Uterine smooth muscle cell (primary cell): ENCODE data around the gene GGPS1. TPM values are rescaled to one million over a fixed set of nuclear protein-coding genes. Genes with fewer than 3 reads are reported as not detected.

Experiments
- total RNA-seq: library from RNA; depleted of rRNA; stranded (reverse); fragments of >200 nt; gene quantifications from 2 replicates; pipeline ENCODE4 v1.2.3, GENCODE V29; 2014

GGPS1 gene
- total RNA-seq: 20.3 and 26.4 TPM in 2 replicates

DNA sequence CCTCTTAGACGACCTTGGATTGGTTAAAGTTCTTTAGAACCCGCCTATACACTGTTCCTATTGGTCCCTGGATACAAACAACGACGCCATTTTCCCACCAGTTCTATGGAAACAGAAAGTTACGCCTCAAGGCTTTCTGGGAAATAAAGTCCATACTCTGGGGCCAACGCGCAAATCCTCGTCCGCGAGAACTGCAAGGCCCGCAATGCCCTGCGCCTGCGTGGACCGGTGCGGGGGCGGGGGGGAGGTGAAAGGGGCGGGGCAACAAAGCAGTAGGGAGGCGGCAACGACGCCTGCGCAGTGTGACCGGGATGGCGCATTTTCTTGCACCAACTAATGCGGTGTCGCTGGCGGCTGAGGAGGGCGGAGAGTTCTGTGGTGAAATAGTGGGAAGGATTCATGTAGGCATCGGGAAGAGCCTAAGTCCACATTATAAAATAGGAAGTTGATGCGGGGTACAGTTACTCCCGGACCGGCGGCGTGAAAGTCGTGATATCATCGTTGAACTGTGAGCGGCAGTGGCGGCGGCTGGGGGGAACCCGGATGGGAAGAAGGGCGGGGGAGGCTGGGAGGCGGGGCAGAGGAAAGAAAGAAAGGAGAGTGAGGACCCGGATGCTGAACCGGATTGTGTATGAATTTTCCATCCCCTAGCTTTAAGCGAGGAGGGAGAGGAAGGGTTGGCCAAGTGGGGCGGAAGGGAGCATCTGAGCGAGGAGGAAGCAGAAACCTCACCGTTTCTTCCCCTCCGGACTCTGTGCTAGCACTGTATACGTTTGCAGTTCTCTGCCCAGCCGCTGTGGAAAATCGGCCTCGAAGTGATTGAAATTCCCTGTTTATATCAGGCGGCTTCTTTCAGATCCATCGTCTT lies at the start of gene GGPS1:
GGPS1 (plus strand) TSS at position 300 of the 868 bp plus-strand sequence. CDS start 6,695 bp downstream, outside the sequence.

GRCh38 chr1:235327559-235328270 lies 655 bp upstream of the GGPS1 start, which contains the start of gene ARID4B:
TSS of gene ARID4B (minus strand) at chr1:235328179. CDS start at chr1:235326919, 1,260 bp downstream.

DNA sequence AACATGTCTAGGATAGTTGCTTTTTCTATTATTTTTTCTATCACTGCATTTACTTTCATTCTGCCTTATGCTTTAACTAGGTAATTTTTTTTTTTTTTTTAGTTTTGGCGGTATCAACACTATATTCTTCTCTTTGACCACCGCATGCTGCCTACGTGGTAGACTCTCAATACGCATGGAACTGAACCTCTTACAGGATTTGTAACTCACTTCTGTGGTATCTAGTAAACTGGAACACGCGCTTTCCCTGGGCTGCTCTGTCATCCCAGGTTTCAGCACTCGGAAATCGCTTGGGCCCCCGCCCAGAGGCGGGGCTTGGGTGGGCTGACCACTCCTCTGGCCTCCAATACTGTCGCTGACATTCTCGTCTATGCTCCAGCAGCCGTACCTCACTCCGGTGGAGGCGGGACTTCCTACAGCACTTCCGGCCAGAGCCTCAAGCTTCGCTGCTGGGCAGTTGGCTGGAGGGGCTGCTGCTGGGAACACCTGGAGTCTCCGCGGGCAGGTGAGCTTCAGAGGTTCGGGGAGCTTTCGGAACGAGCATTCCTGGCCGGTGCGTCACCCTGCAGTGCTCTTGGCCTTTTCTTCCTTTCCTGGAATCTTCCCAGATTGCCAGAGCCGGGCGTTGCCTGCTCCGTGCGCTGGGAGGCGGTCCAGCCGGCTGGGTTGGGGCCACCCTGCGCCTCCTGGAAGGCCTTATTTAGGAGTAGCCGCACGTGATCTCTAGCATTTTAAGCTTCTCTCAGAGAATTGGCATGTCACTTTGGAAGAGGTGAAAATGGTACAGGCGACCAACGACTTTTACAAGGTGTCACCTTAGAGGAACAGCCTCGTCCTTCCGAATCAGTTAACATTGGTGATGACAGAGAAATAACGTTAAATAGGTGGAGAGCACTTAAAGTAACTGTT lies 38.9 kb downstream of the GGPS1 start, which contains the start of gene TBCE:
TBCE (plus strand) TSS at position 428 of the 909 bp plus-strand sequence. CDS start 12,623 bp downstream, outside the sequence.

Other genes starting within 250 kb of the GGPS1 start
- gene TOMM20, start 199.7 kb upstream of the GGPS1 start, total RNA-seq: 94.8 and 102 TPM in 2 replicates
- gene RBM34, start 167.3 kb upstream of the GGPS1 start, total RNA-seq: 55.3 and 65.9 TPM in 2 replicates
- 34.5 and 37.2 TPM in 2 replicates for gene ARID4B, start 391 bp upstream of the GGPS1 start, total RNA-seq
- 26.1 and 35.3 TPM in 2 replicates for gene TBCE, start 38.9 kb downstream of the GGPS1 start, total RNA-seq
- gene B3GALNT2, start 175.9 kb downstream of the GGPS1 start, total RNA-seq: 58.4 and 63.1 TPM in 2 replicates